HUES48 (cell line): ENCODE results near the gene UCN2.

Experiments
- H3K27ac ChIP-seq: one replicate; pipeline ENCODE4 v1.7.0; 2013; ENCODE audit warnings: low read depth, low read length, inconsistent platforms
- H3K27me3 ChIP-seq: 2 replicates; pipeline ENCODE4 v1.6.1; 2013; ENCODE audit warnings: mild to moderate bottlenecking, low read length; ENCODE audit not compliant: control insufficient read depth, insufficient read depth
- H3K36me3 ChIP-seq: 2 replicates; pipeline ENCODE4 v1.6.1; 2013; ENCODE audit warnings: low read length; ENCODE audit not compliant: control insufficient read depth, insufficient read depth
- H3K4me1 ChIP-seq: 2 replicates; pipeline ENCODE4 v1.6.1; 2013; ENCODE audit warnings: mild to moderate bottlenecking, low read length; ENCODE audit not compliant: control insufficient read depth, insufficient read depth
- H3K4me3 ChIP-seq: 2 replicates; pipeline ENCODE4 v1.5.1; 2013; ENCODE audit warnings: mild to moderate bottlenecking, low read depth, low read length
- H3K9ac ChIP-seq: 2 replicates; pipeline ENCODE4 v1.6.1; 2013; ENCODE audit warnings: mild to moderate bottlenecking, low read depth, low read length, moderate library complexity
- H3K9me3 ChIP-seq: 2 replicates; pipeline ENCODE4 v1.6.1; 2013; ENCODE audit warnings: low read length; ENCODE audit not compliant: control insufficient read depth, insufficient read depth

Gene UCN2

DNA sequence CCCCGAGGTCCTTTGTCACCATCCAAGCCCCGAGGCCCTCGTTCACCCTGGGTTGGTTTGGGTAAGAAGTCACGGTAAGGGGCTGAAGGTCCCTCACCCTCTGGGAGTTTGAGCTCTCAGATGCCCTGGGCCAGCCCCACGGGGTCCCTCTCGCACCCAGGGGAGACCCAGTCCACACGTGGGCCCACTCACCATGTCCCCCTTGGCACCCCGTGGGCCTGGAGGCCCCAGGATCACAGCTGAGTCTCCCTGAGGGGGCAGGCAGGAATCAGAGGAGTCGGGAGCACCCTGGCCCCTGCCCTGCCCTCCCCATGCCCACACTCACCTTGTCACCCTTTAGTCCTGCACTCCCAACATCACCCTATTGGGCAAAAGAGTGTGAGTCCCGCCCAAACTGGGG, 5.8 kb upstream of the UCN2 start:
- Histone ChIP-seq H3K36me3 (0 out of 2 replicates have a peak, but pooled peaks cover 4% of the 10 kb centered on the region), H3K9ac (no peak overlapping the region)

DNA sequence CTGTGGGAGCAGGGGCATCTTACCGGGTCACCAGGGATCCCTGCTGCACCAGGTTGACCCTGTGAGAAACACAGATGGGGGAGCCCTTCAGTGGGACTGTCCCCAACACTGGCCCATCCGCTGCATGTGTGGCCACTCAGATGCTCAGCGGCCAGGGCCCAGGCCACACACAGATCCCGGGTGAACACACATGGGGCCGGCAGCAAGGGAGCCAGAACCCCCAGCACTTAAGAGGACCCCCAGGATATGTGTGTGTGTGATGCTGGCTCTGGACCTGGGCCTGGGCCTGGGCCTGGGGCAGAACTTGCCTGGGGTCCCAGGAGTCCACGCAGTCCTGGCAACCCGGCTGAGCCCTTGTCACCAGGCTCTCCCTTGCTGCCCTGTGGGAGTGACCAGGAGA, 4.9 kb upstream of the UCN2 start:
- Histone ChIP-seq H3K36me3 (0 out of 2 replicates have a peak, but pooled peaks cover 4% of the 10 kb centered on the region), H3K27ac (no peak overlapping the region), H3K4me3 (no peak overlapping the region), H3K9me3 (no peaks in the 10 kb centered on the region), H3K9ac (no peak overlapping the region), H3K4me1 (peaks cover 3% of the 10 kb centered on the region), H3K27me3 (no peaks in the 10 kb centered on the region)

More for the DNA sequence above, 5.8 kb upstream of the UCN2 start:
- no peaks in the 10 kb centered on the region for H3K4me1 ChIP-seq
- no peak overlapping the region for H3K27ac ChIP-seq
- H3K27me3 ChIP-seq, result no peaks in the 10 kb centered on the region
- no peaks in the 10 kb centered on the region for H3K9me3 ChIP-seq
- H3K4me3 ChIP-seq, result no peak overlapping the region

DNA sequence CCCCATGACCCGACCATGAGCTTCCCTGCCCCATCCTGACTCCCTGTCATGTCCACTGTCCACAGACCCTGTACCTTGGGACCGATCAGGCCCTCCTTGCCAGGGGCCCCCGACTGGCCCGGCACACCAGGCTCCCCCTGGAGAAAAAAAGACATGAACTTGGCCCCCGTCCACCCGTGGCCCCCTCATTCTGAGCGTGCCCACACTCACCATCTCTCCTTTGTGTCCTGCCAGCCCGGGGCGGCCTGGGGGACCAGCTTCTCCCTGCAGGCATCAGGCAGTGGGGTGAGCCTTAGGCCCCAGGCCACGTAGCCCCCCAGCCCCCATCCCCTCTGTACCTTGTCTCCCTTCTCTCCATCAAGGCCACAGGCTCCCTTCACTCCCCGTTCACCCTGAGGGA, 3.9 kb upstream of the UCN2 start:
- 0 out of 2 replicates have a peak, but pooled peaks cover 4% of the 10 kb centered on the region for H3K36me3 ChIP-seq
- H3K9me3 ChIP-seq, result no peaks in the 10 kb centered on the region
- H3K27ac ChIP-seq, result no peak overlapping the region
- no peak overlapping the region for H3K4me3 ChIP-seq
- H3K9ac ChIP-seq, result no peak overlapping the region
- H3K27me3 ChIP-seq, result no peaks in the 10 kb centered on the region
- peaks cover 10% of the 10 kb centered on the region for H3K4me1 ChIP-seq

DNA sequence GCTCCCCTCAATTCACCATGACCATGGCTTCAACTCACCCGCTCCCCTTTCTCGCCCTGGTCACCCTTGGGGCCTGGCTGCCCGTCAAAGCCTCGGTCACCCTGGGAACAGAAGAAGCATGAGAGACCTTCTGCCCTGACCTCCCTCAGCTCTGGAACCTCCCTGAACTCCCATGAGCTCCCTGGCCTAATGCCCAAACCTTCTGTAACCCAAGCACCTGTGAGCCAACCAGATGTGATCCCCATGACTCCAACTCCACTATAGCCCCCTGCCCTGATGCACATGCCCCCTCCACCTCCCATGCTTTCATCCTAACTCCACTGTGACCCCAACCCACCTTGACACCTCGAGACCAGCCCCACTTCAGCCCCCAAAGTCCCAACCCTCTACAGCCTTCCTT, 3.5 kb upstream of the UCN2 start:
- Histone ChIP-seq H3K27me3 (no peaks in the 10 kb centered on the region), H3K9me3 (no peaks in the 10 kb centered on the region), H3K27ac (no peak overlapping the region), H3K9ac (no peak overlapping the region), H3K36me3 (0 out of 2 replicates have a peak, but pooled peaks cover 4% of the 10 kb centered on the region), H3K4me3 (no peak overlapping the region), H3K4me1 (peaks cover 10% of the 10 kb centered on the region)

DNA sequence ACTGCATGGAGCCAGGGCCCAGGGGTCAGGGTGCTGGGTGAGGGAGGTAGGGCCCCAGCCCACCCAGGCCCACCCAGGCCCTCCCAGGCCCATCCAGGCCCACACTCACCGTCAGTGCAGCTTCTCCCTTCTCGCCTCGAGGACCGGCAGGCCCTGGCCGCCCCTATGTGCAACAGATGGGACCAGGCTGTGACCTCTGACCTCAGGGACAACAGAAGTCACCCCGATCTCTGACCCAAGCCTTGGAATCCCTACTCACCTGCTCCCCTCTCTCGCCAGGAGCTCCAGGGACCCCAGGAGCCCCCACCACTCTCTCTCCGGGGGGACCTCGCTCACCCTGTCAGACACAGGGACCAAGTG, 2.8 kb upstream of the UCN2 start:
- H3K36me3 ChIP-seq, result 0 out of 2 replicates have a peak, but pooled peaks cover 4% of the 10 kb centered on the region
- H3K9ac ChIP-seq, result no peak overlapping the region
- H3K27ac ChIP-seq, result no peak overlapping the region
- no peaks in the 10 kb centered on the region for H3K9me3 ChIP-seq
- no peak overlapping the region for H3K4me3 ChIP-seq
- no peaks in the 10 kb centered on the region for H3K27me3 ChIP-seq
- H3K4me1 ChIP-seq, result peaks cover 11% of the 10 kb centered on the region

DNA sequence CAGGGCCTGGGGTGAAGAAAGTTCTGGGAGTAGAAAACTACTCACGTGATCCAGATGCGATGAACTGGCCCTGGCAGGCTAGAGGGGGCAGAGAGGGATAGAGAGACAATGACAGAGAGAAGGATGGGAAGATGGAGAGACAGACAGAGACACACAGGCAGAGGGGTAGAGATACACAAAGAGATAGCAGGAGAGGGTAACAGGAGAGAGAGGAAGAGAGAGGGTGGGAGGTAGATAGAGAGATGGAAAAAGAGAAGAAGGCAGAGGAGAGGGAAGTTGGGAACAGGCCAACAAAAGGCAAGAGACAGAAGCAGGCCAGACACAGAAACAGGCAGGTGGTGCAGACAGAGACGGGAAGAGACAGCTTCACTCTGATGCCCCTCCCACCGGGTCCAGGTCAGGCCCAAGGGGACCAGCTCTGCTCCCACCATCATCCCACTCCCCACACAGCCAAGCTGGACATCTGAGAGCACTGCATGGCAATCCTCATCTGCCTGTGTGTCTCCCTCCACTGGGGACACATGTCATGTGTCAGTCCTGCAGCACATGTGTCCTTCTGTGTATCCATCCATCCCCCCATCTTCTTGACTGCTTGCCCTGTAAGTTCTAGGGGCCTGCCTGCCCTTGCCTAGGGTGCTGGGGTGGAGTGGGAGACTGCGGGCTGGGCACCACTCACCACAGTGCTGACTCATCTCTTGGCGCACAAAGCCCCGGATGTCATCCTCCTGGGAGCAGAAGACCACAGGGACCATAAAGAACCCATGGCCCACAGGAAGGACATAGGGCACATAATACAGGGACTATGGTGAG, 2.2 kb upstream of the UCN2 start:
- Histone ChIP-seq H3K36me3 (0 out of 2 replicates have a peak, but pooled peaks cover 4% of the 10 kb centered on the region), H3K27ac (no peak overlapping the region), H3K4me3 (no peak overlapping the region), H3K9me3 (no peaks in the 10 kb centered on the region), H3K27me3 (no peaks in the 10 kb centered on the region), H3K4me1 (peaks cover 16% of the 10 kb centered on the region), H3K9ac (no peak overlapping the region)

DNA sequence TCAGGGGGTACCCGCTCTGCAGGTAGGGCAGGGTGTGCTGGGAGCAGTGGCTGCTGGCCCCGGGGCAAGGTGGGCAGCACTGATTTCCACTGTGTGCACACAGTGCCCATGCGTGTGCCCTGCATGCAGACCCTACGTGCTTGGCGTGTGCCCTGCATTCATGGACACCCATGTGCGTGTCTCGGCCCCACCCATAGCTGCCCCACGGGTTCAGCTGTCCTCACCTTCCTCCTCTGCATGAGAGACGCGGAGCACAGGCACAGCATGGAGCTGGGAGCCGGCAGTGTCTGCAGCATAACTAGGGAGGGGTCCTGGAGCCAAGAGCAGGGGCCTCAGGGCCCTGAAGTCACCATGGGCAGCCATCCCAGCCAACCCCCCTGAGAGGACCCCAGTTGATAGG, 1.6 kb upstream of the UCN2 start:
- H3K4me3 ChIP-seq, result no peak overlapping the region
- no peak overlapping the region for H3K9ac ChIP-seq
- no peaks in the 10 kb centered on the region for H3K27me3 ChIP-seq
- no peak overlapping the region for H3K27ac ChIP-seq
- no peaks in the 10 kb centered on the region for H3K9me3 ChIP-seq
- peaks cover 20% of the 10 kb centered on the region for H3K4me1 ChIP-seq
- H3K36me3 ChIP-seq, result 0 out of 2 replicates have a peak, but pooled peaks cover 4% of the 10 kb centered on the region

DNA sequence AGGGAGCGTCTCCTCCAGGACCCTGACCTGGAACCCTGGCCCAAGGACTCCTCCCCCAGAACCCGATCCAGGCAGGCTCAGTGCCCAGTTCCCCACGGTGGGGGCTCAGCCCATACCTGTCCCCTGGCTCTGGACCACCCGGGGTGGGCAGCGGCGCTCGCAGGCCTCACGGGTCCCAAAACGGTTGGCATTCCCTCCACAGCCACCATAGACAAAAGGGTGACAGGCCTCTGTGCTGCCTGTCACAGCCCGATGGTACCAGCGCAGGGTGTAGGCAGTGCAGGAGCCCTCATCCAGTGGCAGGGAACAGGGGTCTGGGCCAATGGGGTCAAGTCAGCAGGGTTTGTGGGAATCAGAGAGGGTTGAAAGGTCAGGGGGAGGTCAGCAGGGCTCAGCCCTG, 1.1 kb upstream of the UCN2 start:
- Histone ChIP-seq H3K27ac (no peak overlapping the region), H3K36me3 (0 out of 2 replicates have a peak, but pooled peaks cover 4% of the 10 kb centered on the region), H3K9ac (no peak overlapping the region), H3K27me3 (no peaks in the 10 kb centered on the region), H3K4me3 (no peak overlapping the region), H3K4me1 (peaks cover 20% of the 10 kb centered on the region), H3K9me3 (no peaks in the 10 kb centered on the region)

DNA sequence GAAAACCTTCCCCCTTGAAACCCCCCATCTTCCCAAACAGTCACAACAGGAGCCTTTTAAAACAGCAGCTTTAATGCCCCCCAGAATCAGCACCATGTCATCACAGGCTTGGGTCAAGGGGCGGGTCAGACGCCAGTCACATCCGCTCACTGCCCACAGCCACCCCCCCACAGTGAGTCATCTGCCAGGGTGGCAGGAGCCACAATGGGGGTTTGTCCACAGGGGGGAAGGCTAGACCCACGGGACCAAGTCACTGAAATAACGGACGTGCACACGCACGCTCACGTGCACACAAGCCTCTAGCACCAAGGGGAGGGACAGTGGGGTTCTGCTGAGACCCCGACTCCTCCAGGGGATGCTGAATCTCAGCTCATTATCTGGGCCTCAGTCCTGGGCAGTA, 441 bp upstream of the UCN2 start:
- Histone ChIP-seq H3K4me1 (peaks cover 20% of the 10 kb centered on the region), H3K9ac (no peak overlapping the region), H3K9me3 (no peaks in the 10 kb centered on the region), H3K27me3 (no peaks in the 10 kb centered on the region), H3K36me3 (0 out of 2 replicates have a peak, but pooled peaks cover 4% of the 10 kb centered on the region), H3K27ac (no peak overlapping the region), H3K4me3 (no peak overlapping the region)

DNA sequence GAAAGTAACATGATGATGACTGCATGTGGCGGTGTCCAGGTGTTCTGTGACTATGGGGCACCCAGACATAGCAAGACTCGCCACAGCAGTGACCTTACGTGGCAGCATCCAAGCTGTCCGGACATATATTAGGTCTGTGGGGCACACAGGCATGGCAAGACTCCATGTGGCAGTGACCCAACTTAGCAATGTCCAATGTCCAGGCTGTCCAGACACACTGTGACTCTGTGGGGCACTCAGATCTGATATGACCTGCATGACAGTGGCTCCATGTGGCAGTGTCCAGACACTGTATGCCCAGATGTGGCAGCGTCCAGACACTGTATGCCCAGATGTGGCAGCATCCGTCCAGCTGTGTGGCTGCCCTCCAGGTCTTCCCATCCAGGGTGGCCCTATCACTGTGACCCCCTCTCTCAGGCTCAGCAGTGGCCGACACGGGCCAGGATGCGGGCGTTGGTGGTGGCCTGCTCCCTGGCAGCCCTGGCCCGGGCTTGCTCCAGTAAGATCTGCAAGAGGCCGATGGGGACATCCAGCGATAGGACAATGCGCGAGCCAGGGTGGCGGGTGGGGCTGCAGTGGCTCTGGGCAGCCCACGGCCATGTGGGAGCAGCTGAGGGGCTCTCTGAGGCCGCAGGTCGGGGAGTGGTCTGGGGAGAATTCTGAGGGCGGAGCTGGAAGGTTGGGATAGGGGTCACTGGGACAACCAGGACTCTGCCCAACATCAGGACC, 1.1 kb downstream of the UCN2 start:
- Histone ChIP-seq H3K36me3 (0 out of 2 replicates have a peak, but pooled peaks cover 4% of the 10 kb centered on the region), H3K9me3 (no peaks in the 10 kb centered on the region), H3K4me1 (peaks cover 20% of the 10 kb centered on the region), H3K4me3 (no peak overlapping the region), H3K27me3 (no peaks in the 10 kb centered on the region), H3K27ac (no peak overlapping the region), H3K9ac (no peak overlapping the region)
